ENCODE measurements around the gene SNTA1. TPM values are rescaled to one million over a fixed set of nuclear protein-coding genes. Genes with fewer than 3 reads are reported as not detected.

The SNTA1 gene
- total and polyA plus RNA-seq, 9 of the 15 experiments (the other 6 are each of a cell fraction or from before 2014, with no cell fraction given), result 1.2 to 40.8 (median 20.3) TPM

- TF ChIP-seq, protein P1, sequence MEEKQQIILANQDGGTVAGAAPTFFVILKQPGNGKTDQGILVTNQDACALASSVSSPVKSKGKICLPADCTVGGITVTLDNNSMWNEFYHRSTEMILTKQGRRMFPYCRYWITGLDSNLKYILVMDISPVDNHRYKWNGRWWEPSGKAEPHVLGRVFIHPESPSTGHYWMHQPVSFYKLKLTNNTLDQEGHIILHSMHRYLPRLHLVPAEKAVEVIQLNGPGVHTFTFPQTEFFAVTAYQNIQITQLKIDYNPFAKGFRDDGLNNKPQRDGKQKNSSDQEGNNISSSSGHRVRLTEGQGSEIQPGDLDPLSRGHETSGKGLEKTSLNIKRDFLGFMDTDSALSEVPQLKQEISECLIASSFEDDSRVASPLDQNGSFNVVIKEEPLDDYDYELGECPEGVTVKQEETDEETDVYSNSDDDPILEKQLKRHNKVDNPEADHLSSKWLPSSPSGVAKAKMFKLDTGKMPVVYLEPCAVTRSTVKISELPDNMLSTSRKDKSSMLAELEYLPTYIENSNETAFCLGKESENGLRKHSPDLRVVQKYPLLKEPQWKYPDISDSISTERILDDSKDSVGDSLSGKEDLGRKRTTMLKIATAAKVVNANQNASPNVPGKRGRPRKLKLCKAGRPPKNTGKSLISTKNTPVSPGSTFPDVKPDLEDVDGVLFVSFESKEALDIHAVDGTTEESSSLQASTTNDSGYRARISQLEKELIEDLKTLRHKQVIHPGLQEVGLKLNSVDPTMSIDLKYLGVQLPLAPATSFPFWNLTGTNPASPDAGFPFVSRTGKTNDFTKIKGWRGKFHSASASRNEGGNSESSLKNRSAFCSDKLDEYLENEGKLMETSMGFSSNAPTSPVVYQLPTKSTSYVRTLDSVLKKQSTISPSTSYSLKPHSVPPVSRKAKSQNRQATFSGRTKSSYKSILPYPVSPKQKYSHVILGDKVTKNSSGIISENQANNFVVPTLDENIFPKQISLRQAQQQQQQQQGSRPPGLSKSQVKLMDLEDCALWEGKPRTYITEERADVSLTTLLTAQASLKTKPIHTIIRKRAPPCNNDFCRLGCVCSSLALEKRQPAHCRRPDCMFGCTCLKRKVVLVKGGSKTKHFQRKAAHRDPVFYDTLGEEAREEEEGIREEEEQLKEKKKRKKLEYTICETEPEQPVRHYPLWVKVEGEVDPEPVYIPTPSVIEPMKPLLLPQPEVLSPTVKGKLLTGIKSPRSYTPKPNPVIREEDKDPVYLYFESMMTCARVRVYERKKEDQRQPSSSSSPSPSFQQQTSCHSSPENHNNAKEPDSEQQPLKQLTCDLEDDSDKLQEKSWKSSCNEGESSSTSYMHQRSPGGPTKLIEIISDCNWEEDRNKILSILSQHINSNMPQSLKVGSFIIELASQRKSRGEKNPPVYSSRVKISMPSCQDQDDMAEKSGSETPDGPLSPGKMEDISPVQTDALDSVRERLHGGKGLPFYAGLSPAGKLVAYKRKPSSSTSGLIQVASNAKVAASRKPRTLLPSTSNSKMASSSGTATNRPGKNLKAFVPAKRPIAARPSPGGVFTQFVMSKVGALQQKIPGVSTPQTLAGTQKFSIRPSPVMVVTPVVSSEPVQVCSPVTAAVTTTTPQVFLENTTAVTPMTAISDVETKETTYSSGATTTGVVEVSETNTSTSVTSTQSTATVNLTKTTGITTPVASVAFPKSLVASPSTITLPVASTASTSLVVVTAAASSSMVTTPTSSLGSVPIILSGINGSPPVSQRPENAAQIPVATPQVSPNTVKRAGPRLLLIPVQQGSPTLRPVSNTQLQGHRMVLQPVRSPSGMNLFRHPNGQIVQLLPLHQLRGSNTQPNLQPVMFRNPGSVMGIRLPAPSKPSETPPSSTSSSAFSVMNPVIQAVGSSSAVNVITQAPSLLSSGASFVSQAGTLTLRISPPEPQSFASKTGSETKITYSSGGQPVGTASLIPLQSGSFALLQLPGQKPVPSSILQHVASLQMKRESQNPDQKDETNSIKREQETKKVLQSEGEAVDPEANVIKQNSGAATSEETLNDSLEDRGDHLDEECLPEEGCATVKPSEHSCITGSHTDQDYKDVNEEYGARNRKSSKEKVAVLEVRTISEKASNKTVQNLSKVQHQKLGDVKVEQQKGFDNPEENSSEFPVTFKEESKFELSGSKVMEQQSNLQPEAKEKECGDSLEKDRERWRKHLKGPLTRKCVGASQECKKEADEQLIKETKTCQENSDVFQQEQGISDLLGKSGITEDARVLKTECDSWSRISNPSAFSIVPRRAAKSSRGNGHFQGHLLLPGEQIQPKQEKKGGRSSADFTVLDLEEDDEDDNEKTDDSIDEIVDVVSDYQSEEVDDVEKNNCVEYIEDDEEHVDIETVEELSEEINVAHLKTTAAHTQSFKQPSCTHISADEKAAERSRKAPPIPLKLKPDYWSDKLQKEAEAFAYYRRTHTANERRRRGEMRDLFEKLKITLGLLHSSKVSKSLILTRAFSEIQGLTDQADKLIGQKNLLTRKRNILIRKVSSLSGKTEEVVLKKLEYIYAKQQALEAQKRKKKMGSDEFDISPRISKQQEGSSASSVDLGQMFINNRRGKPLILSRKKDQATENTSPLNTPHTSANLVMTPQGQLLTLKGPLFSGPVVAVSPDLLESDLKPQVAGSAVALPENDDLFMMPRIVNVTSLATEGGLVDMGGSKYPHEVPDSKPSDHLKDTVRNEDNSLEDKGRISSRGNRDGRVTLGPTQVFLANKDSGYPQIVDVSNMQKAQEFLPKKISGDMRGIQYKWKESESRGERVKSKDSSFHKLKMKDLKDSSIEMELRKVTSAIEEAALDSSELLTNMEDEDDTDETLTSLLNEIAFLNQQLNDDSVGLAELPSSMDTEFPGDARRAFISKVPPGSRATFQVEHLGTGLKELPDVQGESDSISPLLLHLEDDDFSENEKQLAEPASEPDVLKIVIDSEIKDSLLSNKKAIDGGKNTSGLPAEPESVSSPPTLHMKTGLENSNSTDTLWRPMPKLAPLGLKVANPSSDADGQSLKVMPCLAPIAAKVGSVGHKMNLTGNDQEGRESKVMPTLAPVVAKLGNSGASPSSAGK (IDR thresholded peaks at IDR 0.05), result peak; percentile 90
- TF ChIP-seq, protein P2, sequence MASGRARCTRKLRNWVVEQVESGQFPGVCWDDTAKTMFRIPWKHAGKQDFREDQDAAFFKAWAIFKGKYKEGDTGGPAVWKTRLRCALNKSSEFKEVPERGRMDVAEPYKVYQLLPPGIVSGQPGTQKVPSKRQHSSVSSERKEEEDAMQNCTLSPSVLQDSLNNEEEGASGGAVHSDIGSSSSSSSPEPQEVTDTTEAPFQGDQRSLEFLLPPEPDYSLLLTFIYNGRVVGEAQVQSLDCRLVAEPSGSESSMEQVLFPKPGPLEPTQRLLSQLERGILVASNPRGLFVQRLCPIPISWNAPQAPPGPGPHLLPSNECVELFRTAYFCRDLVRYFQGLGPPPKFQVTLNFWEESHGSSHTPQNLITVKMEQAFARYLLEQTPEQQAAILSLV (tag; IDR thresholded peaks at IDR 0.05), result no peak
- TF ChIP-seq E2F1 (CRISPR knock-in tag; IDR thresholded peaks at IDR 0.05) (no peak), HIVEP1 (CRISPR knock-in tag; IDR thresholded peaks at IDR 0.05) (0 out of 2 replicates have a peak, but pooled peaks have one; percentile 15), ZEB2 (IDR thresholded peaks at IDR 0.05) (no peak), AFF1 (IDR thresholded peaks at IDR 0.05; ENCODE audit: low read depth in 1 of 2, partially characterized antibody in 2 of 2) (peak in 1 of 2 experiments; percentile 54)
- TF ChIP-seq, protein P3, sequence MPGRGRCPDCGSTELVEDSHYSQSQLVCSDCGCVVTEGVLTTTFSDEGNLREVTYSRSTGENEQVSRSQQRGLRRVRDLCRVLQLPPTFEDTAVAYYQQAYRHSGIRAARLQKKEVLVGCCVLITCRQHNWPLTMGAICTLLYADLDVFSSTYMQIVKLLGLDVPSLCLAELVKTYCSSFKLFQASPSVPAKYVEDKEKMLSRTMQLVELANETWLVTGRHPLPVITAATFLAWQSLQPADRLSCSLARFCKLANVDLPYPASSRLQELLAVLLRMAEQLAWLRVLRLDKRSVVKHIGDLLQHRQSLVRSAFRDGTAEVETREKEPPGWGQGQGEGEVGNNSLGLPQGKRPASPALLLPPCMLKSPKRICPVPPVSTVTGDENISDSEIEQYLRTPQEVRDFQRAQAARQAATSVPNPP (IDR thresholded peaks at IDR 0.05; ENCODE audit: borderline replicate concordance, insufficient read depth, insufficient read length), result no peak
Measured at GRCh38 chr20:33489495-33490022, 46.0 kb upstream of the SNTA1 start (continued).
